ENCODE measurements around the gene BCAS3. TPM values are rescaled to one million over a fixed set of nuclear protein-coding genes. Genes with fewer than 3 reads are reported as not detected.

The BCAS3 gene
- total RNA-seq, 1 donor from 2014 or later: 14.5 TPM

- H3K9me3 ChIP-seq (ENCODE audit: insufficient read depth, low read depth, low read length): no peaks in the 10 kb centered on the region
- H3K9ac ChIP-seq (ENCODE audit: low read length): no peak overlapping the region
- no peaks in the 10 kb centered on the region for H3K27me3 ChIP-seq (ENCODE audit: insufficient read depth, low read length)
- H3K27ac ChIP-seq (ENCODE audit: low read depth, low read length): no peak overlapping the region
- Mint-ChIP-seq H3K4me3 (ENCODE audit: unreplicated experiment) (no peak overlapping the region), H3K27me3 (ENCODE audit: low read depth, unreplicated experiment) (no peaks in the 10 kb centered on the region), H3K4me1 (ENCODE audit: low read depth, unreplicated experiment) (peaks cover 6% of the 10 kb centered on the region), H3K9me3 (ENCODE audit: unreplicated experiment) (no peaks in the 10 kb centered on the region), H3K36me3 (ENCODE audit: low read depth, unreplicated experiment) (peaks cover 5% of the 10 kb centered on the region), H3K27ac (ENCODE audit: unreplicated experiment) (no peak overlapping the region)
- H3K36me3 ChIP-seq (ENCODE audit: insufficient read depth, low read length): peaks cover 14% of the 10 kb centered on the region
- no peak for FAIRE-seq
- peaks cover 11% of the 10 kb centered on the region for H3K79me2 ChIP-seq (ENCODE audit: insufficient read depth, low read length)
- peaks cover 52% of the 10 kb centered on the region for H4K20me1 ChIP-seq (ENCODE audit: insufficient read depth, low read length)
- H3K4me3 ChIP-seq (ENCODE audit: insufficient read depth, low read depth, low read length): no peak overlapping the region
- no peak overlapping the region for H2AFZ ChIP-seq (ENCODE audit: low read depth, low read length)
- DNase-seq (ENCODE audit: low read depth): no peak
- TF ChIP-seq, protein P1, sequence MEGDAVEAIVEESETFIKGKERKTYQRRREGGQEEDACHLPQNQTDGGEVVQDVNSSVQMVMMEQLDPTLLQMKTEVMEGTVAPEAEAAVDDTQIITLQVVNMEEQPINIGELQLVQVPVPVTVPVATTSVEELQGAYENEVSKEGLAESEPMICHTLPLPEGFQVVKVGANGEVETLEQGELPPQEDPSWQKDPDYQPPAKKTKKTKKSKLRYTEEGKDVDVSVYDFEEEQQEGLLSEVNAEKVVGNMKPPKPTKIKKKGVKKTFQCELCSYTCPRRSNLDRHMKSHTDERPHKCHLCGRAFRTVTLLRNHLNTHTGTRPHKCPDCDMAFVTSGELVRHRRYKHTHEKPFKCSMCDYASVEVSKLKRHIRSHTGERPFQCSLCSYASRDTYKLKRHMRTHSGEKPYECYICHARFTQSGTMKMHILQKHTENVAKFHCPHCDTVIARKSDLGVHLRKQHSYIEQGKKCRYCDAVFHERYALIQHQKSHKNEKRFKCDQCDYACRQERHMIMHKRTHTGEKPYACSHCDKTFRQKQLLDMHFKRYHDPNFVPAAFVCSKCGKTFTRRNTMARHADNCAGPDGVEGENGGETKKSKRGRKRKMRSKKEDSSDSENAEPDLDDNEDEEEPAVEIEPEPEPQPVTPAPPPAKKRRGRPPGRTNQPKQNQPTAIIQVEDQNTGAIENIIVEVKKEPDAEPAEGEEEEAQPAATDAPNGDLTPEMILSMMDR (IDR thresholded peaks at IDR 0.05; ENCODE audit: insufficient read depth, low read depth, low read length): no peak
- no peak for TF ChIP-seq EZH2 (IDR thresholded peaks at IDR 0.05; ENCODE audit: insufficient read depth, low read length)
- no peak overlapping the region for H3K4me2 ChIP-seq (ENCODE audit: low read length)
- peaks cover 7% of the 10 kb centered on the region for H3K4me1 ChIP-seq (ENCODE audit: insufficient read depth, low read length)
Measured at GRCh38 chr17:60637683-60638082, 40.0 kb upstream of the BCAS3 start.

GRCh38 chr17:60639019-60639330 lies 38.7 kb upstream of the BCAS3 start:
- Mint-ChIP-seq H3K27me3 (ENCODE audit: low read depth, unreplicated experiment) (no peaks in the 10 kb centered on the region), H3K4me1 (ENCODE audit: low read depth, unreplicated experiment) (peaks cover 6% of the 10 kb centered on the region), H3K4me3 (ENCODE audit: unreplicated experiment) (no peak overlapping the region), H3K27ac (ENCODE audit: unreplicated experiment) (no peak overlapping the region), H3K36me3 (ENCODE audit: low read depth, unreplicated experiment) (peaks cover 5% of the 10 kb centered on the region), H3K9me3 (ENCODE audit: unreplicated experiment) (no peaks in the 10 kb centered on the region)
- Histone ChIP-seq H3K4me1 (ENCODE audit: insufficient read depth, low read length) (peaks cover 7% of the 10 kb centered on the region), H3K4me2 (ENCODE audit: low read length) (no peak overlapping the region), H4K20me1 (ENCODE audit: insufficient read depth, low read length) (peaks cover 59% of the 10 kb centered on the region), H2AFZ (ENCODE audit: low read depth, low read length) (no peak overlapping the region), H3K36me3 (ENCODE audit: insufficient read depth, low read length) (peaks cover 18% of the 10 kb centered on the region), H3K9ac (ENCODE audit: low read length) (no peak overlapping the region), H3K27ac (ENCODE audit: low read depth, low read length) (no peak overlapping the region), H3K27me3 (ENCODE audit: insufficient read depth, low read length) (no peaks in the 10 kb centered on the region), H3K4me3 (ENCODE audit: insufficient read depth, low read depth, low read length) (no peak overlapping the region), H3K9me3 (ENCODE audit: insufficient read depth, low read depth, low read length) (no peaks in the 10 kb centered on the region), H3K79me2 (ENCODE audit: insufficient read depth, low read length) (peaks cover 21% of the 10 kb centered on the region)
- no peak for FAIRE-seq
- DNase-seq (ENCODE audit: low read depth): no peak
- TF ChIP-seq EZH2 (IDR thresholded peaks at IDR 0.05; ENCODE audit: insufficient read depth, low read length): no peak
- TF ChIP-seq, protein P1 (IDR thresholded peaks at IDR 0.05; ENCODE audit: insufficient read depth, low read depth, low read length): no peak

DNA sequence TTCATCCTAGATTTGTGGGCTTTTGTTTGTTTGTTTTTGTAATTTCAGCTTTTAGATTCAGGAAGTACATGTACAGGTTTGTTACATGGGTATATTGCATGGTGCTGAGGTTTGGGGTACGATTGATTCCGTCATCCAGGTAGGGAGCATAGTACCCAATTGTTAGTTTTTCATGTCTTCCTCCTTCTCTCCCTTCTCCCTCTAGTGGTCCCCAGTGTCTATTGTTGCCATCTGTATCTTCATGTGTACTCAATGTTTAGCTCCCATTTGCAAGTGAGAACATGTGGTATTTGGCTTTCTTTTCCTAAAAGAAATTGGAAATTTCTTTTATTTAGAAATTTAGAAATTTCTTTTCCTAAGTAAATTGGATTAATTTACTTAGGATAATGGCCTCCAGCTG lies 37.1 kb upstream of the BCAS3 start:
- H3K27me3 Mint-ChIP-seq (ENCODE audit: low read depth, unreplicated experiment): no peaks in the 10 kb centered on the region
- no peak overlapping the region for H3K4me3 ChIP-seq (ENCODE audit: insufficient read depth, low read depth, low read length)
- no peak overlapping the region for H3K4me3 Mint-ChIP-seq (ENCODE audit: unreplicated experiment)
- H3K79me2 ChIP-seq (ENCODE audit: insufficient read depth, low read length): peaks cover 30% of the 10 kb centered on the region
- no peak for FAIRE-seq
- peaks cover 7% of the 10 kb centered on the region for H3K36me3 ChIP-seq (ENCODE audit: insufficient read depth, low read length)
- no peak overlapping the region for H3K27ac ChIP-seq (ENCODE audit: low read depth, low read length)
- H2AFZ ChIP-seq (ENCODE audit: low read depth, low read length): no peak overlapping the region
- peaks cover 58% of the 10 kb centered on the region for H4K20me1 ChIP-seq (ENCODE audit: insufficient read depth, low read length)
- DNase-seq (ENCODE audit: low read depth): no peak
- H3K27me3 ChIP-seq (ENCODE audit: insufficient read depth, low read length): no peaks in the 10 kb centered on the region
- peaks cover 6% of the 10 kb centered on the region for H3K4me1 Mint-ChIP-seq (ENCODE audit: low read depth, unreplicated experiment)
- H3K9ac ChIP-seq (ENCODE audit: low read length): no peak overlapping the region
- H3K4me1 ChIP-seq (ENCODE audit: insufficient read depth, low read length): peaks cover 7% of the 10 kb centered on the region
- TF ChIP-seq EZH2 (IDR thresholded peaks at IDR 0.05; ENCODE audit: insufficient read depth, low read length): no peak
- TF ChIP-seq, protein P1 (IDR thresholded peaks at IDR 0.05; ENCODE audit: insufficient read depth, low read depth, low read length): peak; percentile 58
- peaks cover 4% of the 10 kb centered on the region for H3K36me3 Mint-ChIP-seq (ENCODE audit: low read depth, unreplicated experiment)
- H3K27ac Mint-ChIP-seq (ENCODE audit: unreplicated experiment): no peak overlapping the region
- H3K4me2 ChIP-seq (ENCODE audit: low read length): no peak overlapping the region
- H3K9me3 ChIP-seq (ENCODE audit: insufficient read depth, low read depth, low read length): no peaks in the 10 kb centered on the region
- H3K9me3 Mint-ChIP-seq (ENCODE audit: unreplicated experiment): no peaks in the 10 kb centered on the region
